ENCODE measurements around the gene NBAS.

- TF ChIP-seq CTCF (IDR thresholded peaks at IDR 0.05) (no peak), POLR2A (IDR thresholded peaks at IDR 0.05) (no peak)
These were observed 376.6 kb downstream of the NBAS start for GRCh38 chr2:15184491-15184890.

All from esophagus squamous epithelium (tissue), 4 donors.